22Rv1 (cell line): ENCODE results near the gene HAUS7.

Experiments used
- ZFX ChIP-seq: fragments of 450-650 bp; IDR thresholded peaks from 2 replicates; pipeline ENCODE4 v1.6.1; 2017; ENCODE audit warnings: antibody characterized with exemption, borderline replicate concordance
- TF ChIP-seq, protein P1 (sequence below): fragments of 450-650 bp; IDR thresholded peaks from 2 replicates; pipeline ENCODE4 v1.5.1; 2017; ENCODE audit warnings: mild to moderate bottlenecking

DNA sequence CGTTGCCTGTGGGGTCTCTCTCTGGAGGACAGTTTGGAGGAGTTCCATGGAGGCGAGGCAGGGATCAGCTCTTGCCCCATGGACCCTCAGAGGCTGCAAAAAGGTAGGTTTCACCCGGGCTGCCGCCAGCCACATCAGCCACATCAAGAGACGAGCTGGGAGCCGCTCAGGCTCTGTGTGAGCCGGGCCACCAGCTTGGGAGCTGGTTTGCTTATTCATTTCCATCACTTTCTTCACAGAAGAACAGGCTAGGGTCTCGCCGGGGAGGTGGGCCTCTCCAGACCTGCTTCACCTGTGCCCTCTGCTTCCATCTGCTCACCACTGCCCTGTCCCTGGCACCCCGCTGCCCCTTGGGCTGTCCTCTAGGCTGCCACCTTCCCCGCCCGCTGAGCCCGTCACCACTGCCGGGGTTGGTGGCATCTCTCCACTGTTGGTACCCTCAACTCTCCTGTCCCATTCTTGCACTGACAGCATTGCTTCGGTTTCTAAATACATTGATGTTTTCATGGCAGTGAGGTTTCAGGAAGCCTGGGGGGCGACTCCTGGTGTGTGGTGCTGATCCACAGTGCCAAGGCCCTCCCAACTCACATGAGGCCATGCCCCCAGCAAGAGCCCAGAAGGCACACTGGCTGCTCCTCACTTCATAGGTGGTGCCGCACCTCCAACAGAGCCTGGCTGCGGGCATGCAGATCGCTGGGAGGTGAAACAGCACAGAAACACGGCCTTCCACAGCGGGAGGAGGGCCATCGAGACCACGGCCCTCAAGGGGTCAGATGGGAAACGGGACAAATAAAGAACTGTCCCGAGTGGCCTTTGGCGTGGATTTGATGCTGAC, 20.0 kb downstream of the HAUS7 start:
- TF ChIP-seq, protein P1, sequence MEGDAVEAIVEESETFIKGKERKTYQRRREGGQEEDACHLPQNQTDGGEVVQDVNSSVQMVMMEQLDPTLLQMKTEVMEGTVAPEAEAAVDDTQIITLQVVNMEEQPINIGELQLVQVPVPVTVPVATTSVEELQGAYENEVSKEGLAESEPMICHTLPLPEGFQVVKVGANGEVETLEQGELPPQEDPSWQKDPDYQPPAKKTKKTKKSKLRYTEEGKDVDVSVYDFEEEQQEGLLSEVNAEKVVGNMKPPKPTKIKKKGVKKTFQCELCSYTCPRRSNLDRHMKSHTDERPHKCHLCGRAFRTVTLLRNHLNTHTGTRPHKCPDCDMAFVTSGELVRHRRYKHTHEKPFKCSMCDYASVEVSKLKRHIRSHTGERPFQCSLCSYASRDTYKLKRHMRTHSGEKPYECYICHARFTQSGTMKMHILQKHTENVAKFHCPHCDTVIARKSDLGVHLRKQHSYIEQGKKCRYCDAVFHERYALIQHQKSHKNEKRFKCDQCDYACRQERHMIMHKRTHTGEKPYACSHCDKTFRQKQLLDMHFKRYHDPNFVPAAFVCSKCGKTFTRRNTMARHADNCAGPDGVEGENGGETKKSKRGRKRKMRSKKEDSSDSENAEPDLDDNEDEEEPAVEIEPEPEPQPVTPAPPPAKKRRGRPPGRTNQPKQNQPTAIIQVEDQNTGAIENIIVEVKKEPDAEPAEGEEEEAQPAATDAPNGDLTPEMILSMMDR = no peak
- no peak for TF ChIP-seq ZFX
